Nephron (organoid): ENCODE measurements around the gene PNPLA7.

Experiments
- H3K27ac Mint-ChIP-seq, 3 experiments: 2 replicates each; pipeline ENCODE4 v1.8.0; 2020; ENCODE audit warnings: mixed read lengths in 3 of 3, mild to moderate bottlenecking in 2 of 3, moderate library complexity in 1 of 3
- H3K27me3 Mint-ChIP-seq: 2 replicates; pipeline ENCODE4 v1.8.0; 2021; ENCODE audit warnings: low read depth, mild to moderate bottlenecking, moderate library complexity, mixed read lengths
- H3K36me3 Mint-ChIP-seq: 2 replicates; pipeline ENCODE4 v1.8.0; 2020; ENCODE audit warnings: low read depth, mixed read lengths
- H3K4me1 Mint-ChIP-seq: 2 replicates; pipeline ENCODE4 v1.8.0; 2020; ENCODE audit warnings: mixed read lengths
- H3K4me3 Mint-ChIP-seq, 3 experiments: 2 replicates each; pipeline ENCODE4 v1.8.0; 2020; ENCODE audit warnings: mild to moderate bottlenecking in 3 of 3, mixed read lengths in 3 of 3, moderate library complexity in 2 of 3
- H3K9me3 Mint-ChIP-seq: 2 replicates; pipeline ENCODE4 v1.8.0; 2020; ENCODE audit warnings: mixed read lengths
- CTCF ChIP-seq, 3 experiments: fragments of 200-600 bp; sonication (generic); IDR thresholded peaks; one replicate each; pipeline ENCODE4 v1.5.0; 2021; ENCODE audit warnings: antibody characterized with exemption in 3 of 3; ENCODE audit not compliant: unreplicated experiment in 3 of 3

The PNPLA7 gene

GRCh38 chr9:137480686-137481683, 69.2 kb downstream of the PNPLA7 start:
- Mint-ChIP-seq H3K27ac (no peak overlapping the region), H3K36me3 (no peaks in the 10 kb centered on the region), H3K4me1 (peaks cover 6% of the 10 kb centered on the region), H3K4me3 (no peak overlapping the region), H3K9me3 (peaks cover 5% of the 10 kb centered on the region), H3K27me3 (peaks cover under 1% of the 10 kb centered on the region)
- TF ChIP-seq CTCF (IDR thresholded peaks at IDR 0.05; ENCODE audit: unreplicated experiment in 3 of 3): no peak

GRCh38 chr9:137479892-137480685, 70.1 kb downstream of the PNPLA7 start:
- TF ChIP-seq CTCF (IDR thresholded peaks at IDR 0.05; ENCODE audit: unreplicated experiment in 3 of 3): no peak
- H3K9me3 Mint-ChIP-seq: peaks cover 9% of the 10 kb centered on the region
- H3K27me3 Mint-ChIP-seq: no peaks in the 10 kb centered on the region
- no peaks in the 10 kb centered on the region for H3K36me3 Mint-ChIP-seq
- H3K27ac Mint-ChIP-seq: peak overlapping the region in 1 of 3 experiments; percentile 27
- no peak overlapping the region for H3K4me3 Mint-ChIP-seq
- H3K4me1 Mint-ChIP-seq: peaks cover 6% of the 10 kb centered on the region

GRCh38 chr9:137478962-137479861, 71.0 kb downstream of the PNPLA7 start:
- no peaks in the 10 kb centered on the region for H3K36me3 Mint-ChIP-seq
- peaks cover 13% of the 10 kb centered on the region for H3K9me3 Mint-ChIP-seq
- H3K4me3 Mint-ChIP-seq: no peak overlapping the region
- H3K27ac Mint-ChIP-seq: peak overlapping the region in 1 of 3 experiments; percentile 27
- H3K27me3 Mint-ChIP-seq: no peaks in the 10 kb centered on the region
- TF ChIP-seq CTCF (IDR thresholded peaks at IDR 0.05; ENCODE audit: unreplicated experiment in 3 of 3): no peak
- peaks cover 6% of the 10 kb centered on the region for H3K4me1 Mint-ChIP-seq

GRCh38 chr9:137478613-137478961, 71.6 kb downstream of the PNPLA7 start:
- no peaks in the 10 kb centered on the region for H3K27me3 Mint-ChIP-seq
- H3K36me3 Mint-ChIP-seq: peaks cover 2% of the 10 kb centered on the region
- TF ChIP-seq CTCF (IDR thresholded peaks at IDR 0.05; ENCODE audit: unreplicated experiment in 3 of 3): no peak
- peaks cover 17% of the 10 kb centered on the region for H3K9me3 Mint-ChIP-seq
- no peak overlapping the region for H3K27ac Mint-ChIP-seq
- H3K4me1 Mint-ChIP-seq: peaks cover 6% of the 10 kb centered on the region
- no peak overlapping the region for H3K4me3 Mint-ChIP-seq

GRCh38 chr9:137477778-137478612, 72.2 kb downstream of the PNPLA7 start:
- H3K9me3 Mint-ChIP-seq: peaks cover 22% of the 10 kb centered on the region
- peaks cover 6% of the 10 kb centered on the region for H3K4me1 Mint-ChIP-seq
- H3K36me3 Mint-ChIP-seq: peaks cover 3% of the 10 kb centered on the region
- no peak overlapping the region for H3K27ac Mint-ChIP-seq
- no peak overlapping the region for H3K4me3 Mint-ChIP-seq
- TF ChIP-seq CTCF (IDR thresholded peaks at IDR 0.05; ENCODE audit: unreplicated experiment in 3 of 3): no peak
- no peaks in the 10 kb centered on the region for H3K27me3 Mint-ChIP-seq
